Ovary (tissue), 3 donors: ENCODE data around the gene CDC25C.

Experiments used
- EP300 ChIP-seq: sonication (generic); formaldehyde crosslinking; IDR thresholded peaks from one replicate; pipeline ENCODE4 v1.6.1; 2017; ENCODE audit warnings: antibody characterized with exemption
- POLR2A ChIP-seq: fragments of 450-650 bp; IDR thresholded peaks from one replicate; pipeline ENCODE4 v1.6.1; 2017; ENCODE audit warnings: antibody characterized with exemption, mild to moderate bottlenecking, moderate library complexity
- TF ChIP-seq, protein P1 (sequence below), 3 donors: fragments of 450-650 bp in 2 of 3; fragments of 200-600 bp in 1 of 3; IDR thresholded peaks; one replicate each; pipeline versions ENCODE4 v1.5.1 to v1.8.0; 2016 to 2022; ENCODE audit warnings: antibody characterized with exemption in 3 of 3, mild to moderate bottlenecking in 1 of 3
- donor health status: DM: no; HTN: no; CAD: no.

DNA sequence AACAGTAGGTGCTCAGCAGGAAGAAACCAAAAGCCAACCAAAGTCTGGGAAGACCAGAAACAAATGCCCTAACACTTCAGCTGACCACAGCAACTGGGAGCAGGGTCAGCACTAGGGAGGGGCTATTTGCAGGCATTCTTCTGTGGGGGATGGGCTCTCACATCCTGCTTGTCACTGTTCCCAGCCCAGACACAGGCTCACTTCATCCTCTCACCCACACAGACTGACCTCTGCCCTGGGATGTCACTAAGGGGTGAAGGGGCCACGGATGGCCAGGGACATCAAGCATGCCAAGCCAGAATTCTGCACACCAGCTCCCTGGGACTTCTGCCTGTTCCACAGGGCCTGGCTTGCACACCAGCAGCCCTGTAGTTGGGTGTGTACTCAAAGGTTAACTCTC, 85.9 kb downstream of the CDC25C start:
- TF ChIP-seq, protein P1, sequence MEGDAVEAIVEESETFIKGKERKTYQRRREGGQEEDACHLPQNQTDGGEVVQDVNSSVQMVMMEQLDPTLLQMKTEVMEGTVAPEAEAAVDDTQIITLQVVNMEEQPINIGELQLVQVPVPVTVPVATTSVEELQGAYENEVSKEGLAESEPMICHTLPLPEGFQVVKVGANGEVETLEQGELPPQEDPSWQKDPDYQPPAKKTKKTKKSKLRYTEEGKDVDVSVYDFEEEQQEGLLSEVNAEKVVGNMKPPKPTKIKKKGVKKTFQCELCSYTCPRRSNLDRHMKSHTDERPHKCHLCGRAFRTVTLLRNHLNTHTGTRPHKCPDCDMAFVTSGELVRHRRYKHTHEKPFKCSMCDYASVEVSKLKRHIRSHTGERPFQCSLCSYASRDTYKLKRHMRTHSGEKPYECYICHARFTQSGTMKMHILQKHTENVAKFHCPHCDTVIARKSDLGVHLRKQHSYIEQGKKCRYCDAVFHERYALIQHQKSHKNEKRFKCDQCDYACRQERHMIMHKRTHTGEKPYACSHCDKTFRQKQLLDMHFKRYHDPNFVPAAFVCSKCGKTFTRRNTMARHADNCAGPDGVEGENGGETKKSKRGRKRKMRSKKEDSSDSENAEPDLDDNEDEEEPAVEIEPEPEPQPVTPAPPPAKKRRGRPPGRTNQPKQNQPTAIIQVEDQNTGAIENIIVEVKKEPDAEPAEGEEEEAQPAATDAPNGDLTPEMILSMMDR (IDR thresholded peaks at IDR 0.05) = no peak
- TF ChIP-seq POLR2A (no peak), EP300 (no peak)
